ENCODE measurements around the gene GIPR.

- no peak for TF ChIP-seq CTCF (IDR thresholded peaks at IDR 0.05)
- no peak for TF ChIP-seq EP300 (IDR thresholded peaks at IDR 0.05)
- no peak for TF ChIP-seq POLR2AphosphoS5 (IDR thresholded peaks at IDR 0.05)
Observed at GRCh38 chr19:45670670-45671453, 2.8 kb downstream of the GIPR start.
